Measurements from ENCODE around the gene FGFR2.
A peak's percentile ranks its signal among the peaks of the same experiment; 100 is the strongest.

FGFR2 gene

DNA sequence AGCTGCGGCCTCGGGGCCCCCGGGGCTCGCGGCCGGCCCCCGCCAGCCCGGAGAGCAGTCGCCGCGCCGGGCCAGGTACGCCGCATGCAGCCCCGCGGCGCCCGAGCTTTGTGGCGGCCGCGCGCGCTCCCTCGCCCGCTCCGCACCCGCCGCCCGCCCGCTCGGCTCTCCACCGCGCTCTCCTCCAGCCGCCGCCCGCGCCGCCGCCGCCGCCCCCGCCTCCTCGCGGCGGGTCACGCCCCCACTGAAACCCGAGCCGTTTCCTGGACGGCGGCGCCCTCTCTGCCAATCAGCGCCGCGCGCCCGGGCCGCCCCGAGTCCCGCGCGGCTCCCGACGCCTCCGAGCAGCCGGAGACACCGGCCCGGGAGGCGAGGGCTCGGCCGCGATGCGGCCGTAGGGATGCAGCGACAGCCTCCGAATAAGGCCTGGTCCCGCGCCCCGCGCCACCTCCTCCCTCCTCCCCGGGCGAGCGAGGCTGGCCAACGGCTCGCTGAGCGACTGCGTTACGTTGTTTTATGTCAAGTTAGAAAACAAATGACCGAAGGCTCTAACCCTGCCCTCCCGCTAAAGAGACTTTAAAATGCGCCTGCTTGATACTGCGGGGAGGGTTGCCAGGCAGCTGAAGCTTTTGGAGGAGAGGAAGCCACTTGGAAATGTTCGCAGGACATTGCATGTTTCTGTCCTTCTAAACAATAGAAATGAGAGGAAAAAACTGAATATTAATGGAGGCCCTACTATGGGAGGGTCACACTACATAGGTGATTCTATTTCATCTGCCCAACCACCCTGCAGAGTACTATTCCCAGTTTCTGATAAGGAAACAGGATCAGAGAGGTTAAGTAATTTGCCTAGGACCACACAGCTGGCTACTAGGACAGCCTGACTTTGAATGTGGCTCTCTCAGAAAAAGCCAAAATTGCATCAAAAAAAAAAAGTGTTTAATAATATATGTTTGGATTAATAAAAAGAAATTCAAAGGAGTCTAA lies at the start of gene FGFR2:
FGFR2 (minus strand) TSS at position 182 of the 987 bp plus-strand sequence. CDS start 4,627 bp downstream, outside the sequence.
- peak; percentile 45 for DNase-seq (ENCODE audit: low read depth)

DNA sequence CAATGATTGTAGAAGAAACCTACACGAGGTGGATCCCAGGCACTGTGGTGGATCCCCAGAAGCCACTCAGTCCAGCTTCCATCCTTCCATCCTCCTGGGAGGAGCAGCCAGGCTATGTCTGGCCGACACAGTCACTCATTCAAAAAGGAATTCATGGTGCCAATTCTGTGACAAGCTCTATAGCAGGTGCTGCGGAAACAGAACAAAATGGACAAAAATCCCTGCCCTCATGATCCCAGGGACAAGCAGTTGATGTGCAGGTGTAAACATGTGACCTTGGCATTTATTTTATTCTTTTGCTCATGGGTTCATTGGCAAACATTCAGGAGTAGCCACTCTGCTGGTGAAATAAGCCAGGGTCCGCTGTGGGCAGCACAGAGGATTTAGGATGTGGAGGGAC lies 49.2 kb upstream of the FGFR2 start:
- no peak for DNase-seq (ENCODE audit: low read depth)

- no peak for DNase-seq (ENCODE audit: low read depth)
These were observed 47.5 kb upstream of the FGFR2 start for GRCh38 chr10:121645696-121646095.

- no peak for DNase-seq (ENCODE audit: low read depth)
These were observed 46.3 kb upstream of the FGFR2 start for GRCh38 chr10:121644501-121644900.

DNA sequence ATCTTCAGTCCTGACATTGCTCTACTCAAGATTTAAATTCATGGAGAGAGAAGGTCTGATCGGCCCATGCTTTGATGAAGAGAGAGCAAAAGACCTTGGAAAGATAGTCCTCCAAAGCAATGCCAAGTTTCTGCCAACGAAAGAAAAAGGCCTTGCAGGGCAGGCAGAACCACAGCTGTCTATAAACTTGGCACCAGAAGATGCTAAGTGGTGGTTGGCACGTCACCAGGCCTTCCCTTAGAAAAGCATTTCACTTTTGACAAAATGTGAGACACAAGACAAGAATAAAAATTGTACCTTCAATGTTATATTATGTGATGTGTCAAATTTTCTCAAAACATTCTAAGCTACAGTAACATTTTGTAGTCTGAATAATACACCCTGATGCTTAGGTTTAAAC lies 42.0 kb upstream of the FGFR2 start:
- no peak for DNase-seq (ENCODE audit: low read depth)

GRCh38 chr10:121639416-121639815 lies 41.2 kb upstream of the FGFR2 start:
- no peak for DNase-seq (ENCODE audit: low read depth)

- DNase-seq (ENCODE audit: low read depth) = no peak
These were observed 39.2 kb upstream of the FGFR2 start for GRCh38 chr10:121637437-121637836.

DNA sequence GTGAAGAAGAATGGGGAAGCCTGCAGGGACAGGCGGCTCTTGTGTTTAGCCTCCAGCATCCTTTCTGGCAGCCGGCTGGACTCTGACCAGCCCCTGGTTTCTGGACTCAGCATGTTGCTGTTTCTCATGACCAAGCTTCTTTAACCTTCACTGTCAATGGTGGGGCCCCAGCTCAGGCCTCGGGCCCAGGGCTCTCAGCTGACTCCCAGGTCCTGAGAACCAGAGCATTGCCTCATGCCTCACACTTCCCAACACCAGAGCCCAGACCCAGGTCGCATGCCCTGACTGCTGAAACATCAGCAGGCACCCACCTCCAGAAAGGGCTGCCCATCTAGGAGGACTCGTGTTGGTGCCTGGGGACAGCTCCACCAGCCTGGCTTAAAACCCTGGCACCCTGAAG lies 34.8 kb upstream of the FGFR2 start:
- DNase-seq (ENCODE audit: low read depth) = no peak

DNA sequence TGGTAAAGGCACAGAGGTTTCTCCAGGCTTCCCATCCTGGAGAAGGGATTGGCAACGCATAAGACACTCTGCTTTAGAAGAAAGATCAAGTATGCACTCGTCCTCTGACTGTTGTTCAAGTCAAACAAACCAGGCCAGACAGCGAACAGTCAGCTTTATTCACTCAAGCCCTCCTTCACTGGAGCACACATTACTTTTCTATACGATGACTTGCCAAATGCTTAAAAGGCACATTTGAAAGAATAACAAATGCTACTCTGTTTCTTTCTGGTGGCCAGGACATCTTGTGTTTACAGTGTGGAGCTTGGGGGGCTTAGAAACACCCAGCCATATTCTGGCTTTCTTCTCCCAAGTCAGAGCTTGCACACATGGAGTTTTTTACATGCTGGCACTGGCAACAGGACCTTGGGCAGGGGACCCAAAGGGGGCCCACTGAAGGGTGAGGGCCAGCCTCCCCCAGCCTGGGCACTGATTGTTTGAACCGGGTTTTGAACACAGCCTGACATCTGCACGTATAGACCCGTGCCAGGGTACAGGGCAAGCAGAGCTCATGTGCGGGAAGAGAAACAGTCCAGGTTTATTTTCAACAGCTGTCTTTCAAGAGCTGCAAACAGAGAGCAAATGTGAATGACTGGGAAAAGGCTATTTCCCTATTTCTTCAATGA lies 33.3 kb upstream of the FGFR2 start:
- no peak for DNase-seq (ENCODE audit: low read depth)

- no peak for DNase-seq (ENCODE audit: low read depth)
These were observed 30.6 kb upstream of the FGFR2 start for GRCh38 chr10:121628859-121629258.

GRCh38 chr10:121627876-121628581 lies 29.8 kb upstream of the FGFR2 start:
- DNase-seq (ENCODE audit: low read depth) = no peak

DNA sequence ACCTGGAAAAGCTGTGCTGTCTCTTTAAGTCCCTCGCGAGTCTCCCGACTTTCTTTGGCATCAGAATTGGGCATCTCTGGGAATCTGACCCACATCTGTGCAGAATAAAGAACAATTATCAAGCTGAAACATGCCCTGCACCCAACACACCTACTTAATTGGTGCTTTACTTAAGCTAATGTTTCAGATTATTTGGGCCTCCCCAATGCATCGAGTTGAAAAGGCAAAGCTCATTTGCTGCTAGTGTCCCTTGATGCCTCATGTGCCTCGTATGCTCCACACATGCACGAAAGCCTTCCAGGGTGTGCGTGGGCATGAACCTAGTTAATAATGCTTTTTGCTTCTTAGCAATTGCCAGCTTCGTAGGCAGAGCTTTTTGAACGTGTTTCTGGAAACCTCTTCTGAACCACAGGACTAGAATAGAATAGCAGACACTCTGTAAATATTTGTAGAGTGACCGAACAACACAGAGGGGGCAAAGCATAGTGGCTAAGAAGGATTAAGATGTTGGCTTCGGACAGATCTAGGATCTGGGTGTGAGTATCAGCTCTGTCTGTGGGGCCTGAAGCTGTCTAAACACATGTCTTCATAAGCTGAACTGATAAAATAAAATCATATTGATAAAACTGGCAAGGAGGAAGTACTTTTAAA lies 26.7 kb upstream of the FGFR2 start:
- DNase-seq (ENCODE audit: low read depth) = no peak

DNA sequence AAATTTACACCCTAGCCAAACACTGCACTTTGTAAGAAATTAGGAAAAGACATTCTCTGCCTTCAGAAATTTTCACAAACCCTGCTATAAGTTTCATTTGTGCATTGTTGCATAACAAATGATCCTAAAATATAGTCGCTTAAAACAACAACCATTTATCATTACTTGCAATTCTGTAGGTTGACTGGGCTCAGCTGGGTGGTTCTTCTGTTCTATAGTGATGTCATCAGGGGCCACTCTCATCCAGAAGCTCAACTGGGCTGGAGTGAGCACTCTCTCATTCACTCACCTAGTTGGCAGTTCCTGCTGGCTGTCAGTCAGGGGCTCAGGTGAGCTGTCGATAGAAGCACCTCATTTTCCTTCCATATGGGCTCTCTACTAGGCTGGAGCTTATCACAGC lies 20.7 kb upstream of the FGFR2 start:
- DNase-seq (ENCODE audit: low read depth) = no peak

DNA sequence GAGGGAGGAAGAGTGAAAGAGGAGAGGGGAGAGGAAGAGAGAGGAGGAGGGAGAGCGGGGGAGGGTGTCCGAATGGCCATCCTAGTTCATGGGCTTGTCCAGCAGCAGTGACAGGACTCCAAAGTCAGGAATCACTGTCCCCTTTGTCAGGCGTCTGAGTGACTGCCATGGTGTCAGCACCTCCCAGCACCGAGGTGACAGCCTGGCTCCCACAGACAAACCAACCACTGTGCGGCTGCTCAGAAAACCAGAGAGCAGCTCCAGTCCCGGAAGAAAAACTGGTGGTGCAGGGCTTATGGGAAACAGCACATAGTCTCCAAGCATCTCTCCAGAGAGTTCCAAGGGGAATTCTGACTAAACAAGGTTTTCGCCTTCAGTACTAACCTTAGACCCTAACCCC lies 18.9 kb upstream of the FGFR2 start:
- no peak for DNase-seq (ENCODE audit: low read depth)

DNA sequence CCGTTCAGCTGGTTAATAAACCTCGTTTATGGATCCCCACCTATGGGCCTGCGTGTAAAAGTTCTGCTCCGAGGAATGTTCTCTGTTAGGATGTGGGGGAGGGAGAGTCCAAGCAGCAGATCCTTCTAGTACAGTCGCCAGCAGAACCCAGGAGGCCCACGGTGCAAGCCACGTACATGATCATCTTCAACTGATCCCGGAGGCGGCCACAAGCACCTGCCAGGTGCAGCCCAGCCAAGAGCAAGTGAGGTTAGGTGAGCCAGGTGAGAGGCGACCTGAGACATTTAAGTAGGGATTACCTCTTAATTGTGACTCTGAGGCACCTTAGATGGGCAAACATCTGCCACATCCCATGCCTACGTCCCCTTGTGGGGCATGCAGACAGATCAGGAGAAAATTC lies 18.0 kb upstream of the FGFR2 start:
- no peak for DNase-seq (ENCODE audit: low read depth)

- no peak for DNase-seq (ENCODE audit: low read depth)
These were observed 17.6 kb upstream of the FGFR2 start for GRCh38 chr10:121615836-121616235.

GRCh38 chr10:121615435-121615793 lies 17.2 kb upstream of the FGFR2 start:
- DNase-seq (ENCODE audit: low read depth) = no peak

- DNase-seq (ENCODE audit: low read depth) = no peak
These were observed 16.6 kb upstream of the FGFR2 start for GRCh38 chr10:121614613-121615434.

GRCh38 chr10:121613456-121613855 lies 15.2 kb upstream of the FGFR2 start:
- no peak for DNase-seq (ENCODE audit: low read depth)

DNA sequence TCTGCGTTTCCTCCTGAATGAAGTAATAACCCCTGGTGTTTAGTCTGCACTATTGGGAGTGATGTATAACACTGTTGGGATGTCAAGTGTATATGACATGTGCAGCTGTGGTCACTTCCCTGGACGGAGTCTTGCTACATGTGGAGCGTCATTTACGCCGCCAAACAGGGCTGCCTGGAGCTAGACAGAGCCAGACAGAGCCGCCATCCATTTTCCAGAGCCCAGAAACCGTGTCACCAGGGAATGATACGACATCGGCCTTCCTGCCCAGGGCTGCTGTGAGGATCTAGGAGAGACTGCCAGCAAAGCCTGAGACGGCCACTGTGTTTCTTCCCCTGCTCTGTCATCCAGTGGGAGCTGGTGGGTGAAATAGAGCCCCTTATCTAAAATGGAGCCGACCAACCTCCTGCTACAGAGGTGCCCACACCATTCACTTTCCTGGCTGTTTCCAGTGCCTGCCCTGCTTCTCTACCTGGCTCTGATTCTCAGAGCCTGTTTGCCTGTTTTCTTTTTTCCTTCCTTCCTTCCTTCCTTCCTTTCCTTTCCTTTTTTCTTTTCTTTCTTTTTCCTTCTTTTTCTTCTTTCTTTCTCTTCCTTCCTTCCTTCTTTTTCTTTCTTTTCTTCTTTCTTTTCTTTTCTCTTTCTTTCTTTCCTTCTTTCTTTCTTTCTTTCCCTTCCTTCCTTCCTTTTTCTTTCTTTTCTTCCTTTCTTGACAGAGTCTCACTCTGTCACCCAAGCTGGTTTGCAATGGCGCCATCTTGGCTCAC lies 13.3 kb upstream of the FGFR2 start:
- DNase-seq (ENCODE audit: low read depth) = no peak
